Measurements from ENCODE around the gene LSM14B.

Gene LSM14B

GRCh38 chr20:62164879-62165761 is 42.8 kb downstream of the LSM14B start:
- no peak for DNase-seq

DNA sequence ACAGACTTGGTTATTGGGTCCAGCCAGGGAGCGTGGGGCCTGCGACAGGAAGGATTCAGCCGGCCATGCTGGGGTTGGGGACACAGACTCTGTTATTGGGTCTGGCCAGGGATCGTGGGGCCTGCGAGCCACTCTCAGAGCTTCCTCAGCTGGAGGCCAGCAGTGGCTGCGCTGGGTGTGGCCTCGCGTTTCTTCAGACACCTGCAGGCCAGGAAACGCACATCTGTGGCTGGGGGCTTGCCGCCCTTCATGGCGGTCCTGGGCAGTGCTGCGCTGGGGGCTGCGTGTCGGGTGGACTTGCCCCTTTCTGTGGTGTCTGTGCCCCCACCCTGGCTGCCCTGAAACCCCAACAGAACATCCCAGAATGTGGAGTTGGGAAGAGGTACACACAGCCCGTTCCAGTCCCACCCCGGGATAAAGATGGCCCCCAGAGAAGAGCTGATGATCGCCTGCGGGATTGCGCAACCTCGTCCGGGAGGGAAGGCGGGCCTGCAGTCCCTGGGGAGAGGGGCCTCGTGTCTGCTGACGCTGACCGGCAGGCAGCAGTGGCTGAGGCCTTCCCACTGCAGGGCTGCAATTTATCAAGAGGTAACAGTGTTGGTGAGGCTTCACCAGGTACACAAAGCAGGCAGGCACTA is 43.6 kb downstream of the LSM14B start:
- DNase-seq = no peak

GRCh38 chr20:62167474-62167873 is 45.2 kb downstream of the LSM14B start:
- no peak for DNase-seq

GRCh38 chr20:62168061-62168460 is 45.8 kb downstream of the LSM14B start:
- no peak for DNase-seq

DNA sequence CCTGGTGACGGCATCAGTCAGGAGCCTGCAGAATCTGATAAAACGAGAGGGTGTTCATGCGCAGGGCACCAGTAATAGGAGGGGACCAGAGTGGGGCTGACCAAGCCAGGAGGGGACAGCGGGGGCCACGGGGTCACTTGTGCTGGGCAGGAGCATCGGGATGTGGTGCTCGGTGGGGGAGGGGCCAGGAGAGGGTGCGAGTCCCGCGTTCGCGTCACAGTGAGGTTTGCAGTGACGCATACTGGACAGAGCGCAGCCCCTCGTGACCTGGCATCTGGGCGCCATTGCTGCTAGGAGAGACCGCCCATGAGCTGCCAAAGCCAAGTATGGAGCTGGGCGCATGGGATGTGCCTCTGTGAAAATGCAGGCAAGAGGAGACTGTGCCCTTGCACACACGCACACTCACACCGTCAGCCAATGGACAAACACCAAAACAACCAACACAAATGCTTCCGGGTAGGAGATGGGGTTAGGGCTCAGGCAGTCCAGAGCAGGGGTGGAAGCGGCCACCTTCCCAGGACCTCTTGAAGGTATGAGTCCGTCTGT is 46.7 kb downstream of the LSM14B start:
- DNase-seq = no peak

- no peak for DNase-seq
These were observed 48.3 kb downstream of the LSM14B start for GRCh38 chr20:62170536-62170935.

- no peak for DNase-seq
These were observed 49.0 kb downstream of the LSM14B start for GRCh38 chr20:62171245-62171644.

DNA sequence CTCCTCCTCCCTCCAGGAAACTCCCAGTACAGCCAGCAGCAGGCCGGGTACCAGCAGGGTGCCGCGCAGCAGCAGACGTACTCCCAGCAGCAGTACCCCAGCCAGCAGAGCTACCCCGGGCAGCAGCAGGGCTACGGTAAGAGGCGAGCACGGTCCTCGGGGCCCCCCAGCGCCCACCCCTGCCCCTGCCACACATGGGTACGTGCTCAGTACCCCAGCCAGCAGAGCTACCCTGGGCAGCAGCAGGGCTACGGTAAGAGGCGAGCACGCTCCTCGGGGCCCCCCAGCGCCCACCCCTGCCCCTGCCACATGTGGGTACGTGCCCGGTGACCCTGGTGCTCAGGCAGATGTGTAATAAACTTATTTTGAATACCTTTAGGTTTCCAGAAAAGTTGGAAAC is 50.4 kb downstream of the LSM14B start:
- no peak for DNase-seq

DNA sequence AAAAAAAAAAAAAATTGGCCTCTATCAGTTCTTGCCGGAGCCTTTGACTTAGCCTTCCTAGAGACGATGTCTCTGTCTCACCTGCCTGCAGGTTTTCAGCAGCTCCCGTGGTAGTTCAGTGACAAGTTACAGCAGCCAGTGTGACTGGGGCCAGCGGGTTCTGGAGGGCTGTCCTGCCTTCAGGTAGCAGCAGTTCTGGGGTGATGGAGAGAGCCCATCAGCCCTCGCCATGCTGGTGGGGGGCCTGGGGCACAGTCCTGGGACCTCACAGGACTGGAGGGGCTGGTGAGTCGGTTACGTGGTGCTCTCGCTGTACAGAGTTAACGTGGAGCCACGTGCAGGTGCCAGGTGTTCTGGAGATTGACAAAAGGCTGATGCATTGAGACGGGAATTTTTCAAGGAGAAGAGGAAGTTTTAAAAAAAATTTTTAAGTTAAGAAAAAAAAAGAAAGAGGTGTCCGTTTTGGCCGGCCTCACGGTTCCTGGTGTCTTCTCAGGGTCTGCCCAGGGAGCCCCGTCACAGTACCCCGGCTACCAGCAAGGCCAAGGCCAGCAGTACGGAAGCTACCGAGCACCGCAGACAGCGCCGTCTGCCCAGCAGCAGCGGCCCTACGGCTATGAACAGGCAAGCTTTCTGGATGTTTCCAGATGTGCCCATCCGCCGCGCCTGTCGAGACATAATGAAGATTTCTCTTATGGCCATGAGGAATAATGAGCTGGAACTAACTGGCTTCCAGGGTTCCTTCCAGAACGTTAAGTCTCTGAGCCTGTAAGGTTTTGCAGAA is 51.9 kb downstream of the LSM14B start:
- no peak for DNase-seq

- DNase-seq = no peak
These were observed 52.8 kb downstream of the LSM14B start for GRCh38 chr20:62174870-62175624.

DNA sequence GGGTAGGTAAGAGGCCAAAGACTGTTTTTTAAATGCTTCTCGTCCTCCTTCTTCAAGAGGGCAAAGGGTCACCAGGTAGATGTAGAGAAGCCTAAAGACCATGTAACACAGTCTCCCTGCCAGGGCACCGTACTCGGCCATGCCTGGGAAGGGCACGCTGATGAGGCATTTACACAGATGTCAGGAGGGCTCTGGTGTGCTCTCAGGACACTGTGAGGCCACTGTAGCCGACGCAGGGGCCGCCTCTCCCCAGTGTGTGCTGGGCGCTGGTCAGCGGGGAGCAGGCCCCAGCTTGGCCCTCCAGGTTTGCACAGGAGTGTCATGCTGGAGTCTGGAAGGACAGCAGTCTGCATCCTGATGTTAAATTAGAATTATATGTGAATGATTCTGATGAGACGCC is 53.4 kb downstream of the LSM14B start:
- no peak for DNase-seq

DNA sequence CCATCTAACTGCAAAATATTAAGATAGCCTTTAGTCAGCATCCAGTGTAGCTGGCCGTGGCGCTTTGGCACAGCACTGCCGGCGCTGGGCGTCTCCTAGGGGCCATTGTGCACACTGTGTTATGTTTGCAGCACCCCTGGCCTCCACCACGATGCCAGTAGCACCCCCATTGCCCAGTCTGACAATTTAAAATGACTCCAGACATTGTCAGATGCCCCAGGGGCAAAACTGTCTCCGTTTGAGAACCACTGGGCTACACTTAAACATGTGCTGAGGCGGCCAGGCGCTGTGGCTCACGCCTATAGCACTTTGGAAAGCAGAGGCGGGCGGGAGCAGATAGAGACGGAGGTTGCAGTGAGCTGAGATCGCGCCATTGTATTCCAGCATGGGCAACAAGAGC is 54.6 kb downstream of the LSM14B start:
- DNase-seq = no peak

GRCh38 chr20:62177307-62177706 is 55.0 kb downstream of the LSM14B start:
- no peak for DNase-seq

- no peak for DNase-seq
These were observed 56.3 kb downstream of the LSM14B start for GRCh38 chr20:62178316-62179161.

DNA sequence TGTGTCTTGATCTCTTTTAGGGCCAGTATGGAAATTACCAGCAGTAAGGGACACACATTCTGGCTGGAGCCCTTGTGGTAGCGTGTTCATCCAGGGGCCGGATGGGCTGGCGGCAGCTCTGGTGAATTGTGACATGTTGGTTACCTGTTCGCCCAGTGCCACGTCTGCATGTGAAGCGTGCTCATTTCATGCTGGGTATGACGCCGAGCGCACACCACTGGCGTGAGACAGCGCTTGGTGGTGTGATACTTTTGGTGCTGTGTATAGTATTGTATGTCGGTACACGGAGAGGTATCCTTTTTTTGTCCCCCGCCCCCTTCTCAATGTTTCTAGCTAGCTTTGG is 56.9 kb downstream of the LSM14B start:
- no peak for DNase-seq

- no peak for DNase-seq
These were observed 59.5 kb downstream of the LSM14B start for GRCh38 chr20:62181808-62182207.

- peak; percentile 98 to 99 (median 98) for DNase-seq
These were observed 60.5 kb downstream of the LSM14B start, which contains the start of gene MTG2 for GRCh38 chr20:62182469-62183425. TSS of gene MTG2 (plus strand) at chr20:62183028. CDS start at chr20:62193421, 10,393 bp downstream.

DNA sequence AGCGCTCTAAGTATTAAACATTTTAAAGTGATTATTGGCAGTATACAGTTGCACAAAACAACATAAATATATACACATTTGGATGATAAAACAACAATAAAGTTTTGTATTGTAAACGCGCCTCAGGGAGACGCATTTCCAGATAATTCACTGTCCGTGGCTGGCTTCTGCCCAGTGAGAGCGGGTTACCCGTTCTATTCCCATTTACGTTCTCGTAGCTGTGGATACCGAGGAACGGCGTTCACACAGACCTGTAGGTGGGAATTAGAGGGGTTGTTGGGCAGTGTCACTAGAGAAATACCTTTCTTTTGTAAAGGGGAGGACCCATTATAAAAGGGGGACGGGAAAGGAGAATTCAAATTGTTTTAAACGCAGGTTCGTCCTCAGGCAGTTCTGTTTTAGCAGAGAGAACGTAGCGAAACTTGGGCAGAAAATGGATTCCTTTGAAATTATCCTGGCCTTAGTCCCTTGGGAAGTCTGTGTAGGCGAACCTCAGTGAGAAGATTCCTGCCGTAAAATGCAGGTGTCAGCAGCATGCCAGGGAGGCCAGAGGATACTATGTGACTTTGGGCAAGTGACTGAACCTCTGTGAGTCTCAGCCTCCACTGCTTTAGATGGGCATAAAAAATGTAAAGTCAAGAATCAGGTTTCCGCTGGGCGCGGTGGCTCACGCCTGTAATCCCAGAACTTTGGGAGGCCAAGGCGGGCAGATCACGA is 61.3 kb downstream of the LSM14B start:
- peak in 2 of 3 donors; percentile 7 to 14 for DNase-seq

Measured in suppressor macrophage treated with lipopolysaccharide for 1 hour (primary cell).